Measurements from ENCODE around the gene TNFRSF14.

Gene TNFRSF14

DNA sequence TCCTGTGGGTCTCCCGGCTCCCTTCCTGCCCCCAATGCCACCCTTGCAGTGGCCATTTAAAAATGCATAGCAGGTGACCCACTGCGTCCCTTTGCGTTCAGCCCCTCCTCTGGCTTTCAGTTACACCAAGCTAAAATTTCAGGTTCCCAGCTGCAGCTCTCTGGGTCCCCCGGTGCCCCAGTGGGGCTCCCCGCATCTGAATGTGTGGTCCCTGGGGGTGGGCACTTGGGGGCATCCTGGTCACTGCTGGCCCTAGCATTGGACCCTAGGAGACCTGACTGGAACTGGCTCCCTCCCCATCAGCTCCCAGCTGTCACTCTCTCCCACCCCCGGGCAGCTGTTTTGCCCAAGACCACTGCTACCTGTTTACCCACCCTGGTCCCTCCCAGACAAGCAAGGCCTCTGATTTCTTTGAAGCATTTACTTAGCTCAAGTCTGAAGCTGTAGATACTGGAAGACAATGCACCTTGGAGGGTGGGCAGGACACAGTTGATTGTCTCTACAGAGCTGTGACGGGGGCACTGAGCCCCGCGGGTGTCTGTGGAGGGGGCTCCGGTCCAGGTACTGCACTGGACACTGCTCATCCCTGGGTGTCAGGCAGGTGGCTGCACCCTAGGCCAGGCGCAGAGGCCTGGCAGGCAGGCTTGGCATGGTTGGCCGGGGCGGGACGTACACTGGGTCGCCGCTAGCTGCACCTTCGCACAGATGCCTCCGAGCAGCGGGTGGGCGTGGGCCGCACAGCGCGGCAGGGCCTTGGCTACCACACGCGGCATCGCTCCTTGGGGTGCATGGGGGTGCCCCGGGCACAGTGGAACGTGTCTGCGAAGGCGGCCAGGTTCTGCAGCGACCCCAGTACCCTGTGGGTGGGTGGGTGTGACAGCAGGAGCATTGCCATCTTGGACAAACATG lies 34.3 kb downstream of the TNFRSF14 start:
- DNase-seq = no peak

DNA sequence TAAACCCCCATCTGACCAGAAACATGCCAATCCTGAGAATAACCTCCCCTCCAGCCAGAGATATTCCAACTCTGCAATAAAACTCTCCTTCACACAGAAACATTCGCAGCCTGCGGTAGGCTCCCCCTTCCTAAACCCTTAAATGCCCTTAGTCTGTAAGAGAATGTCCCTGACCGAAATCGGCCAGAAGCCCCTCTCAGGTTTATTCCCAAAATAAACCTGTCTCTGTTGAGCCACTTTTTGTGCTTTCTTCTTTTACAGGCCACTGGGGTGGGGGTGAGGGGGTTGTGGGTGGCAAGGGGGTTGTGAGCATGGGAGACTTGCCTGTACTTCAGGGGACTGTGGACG lies 35.0 kb downstream of the TNFRSF14 start:
- DNase-seq = no peak

DNA sequence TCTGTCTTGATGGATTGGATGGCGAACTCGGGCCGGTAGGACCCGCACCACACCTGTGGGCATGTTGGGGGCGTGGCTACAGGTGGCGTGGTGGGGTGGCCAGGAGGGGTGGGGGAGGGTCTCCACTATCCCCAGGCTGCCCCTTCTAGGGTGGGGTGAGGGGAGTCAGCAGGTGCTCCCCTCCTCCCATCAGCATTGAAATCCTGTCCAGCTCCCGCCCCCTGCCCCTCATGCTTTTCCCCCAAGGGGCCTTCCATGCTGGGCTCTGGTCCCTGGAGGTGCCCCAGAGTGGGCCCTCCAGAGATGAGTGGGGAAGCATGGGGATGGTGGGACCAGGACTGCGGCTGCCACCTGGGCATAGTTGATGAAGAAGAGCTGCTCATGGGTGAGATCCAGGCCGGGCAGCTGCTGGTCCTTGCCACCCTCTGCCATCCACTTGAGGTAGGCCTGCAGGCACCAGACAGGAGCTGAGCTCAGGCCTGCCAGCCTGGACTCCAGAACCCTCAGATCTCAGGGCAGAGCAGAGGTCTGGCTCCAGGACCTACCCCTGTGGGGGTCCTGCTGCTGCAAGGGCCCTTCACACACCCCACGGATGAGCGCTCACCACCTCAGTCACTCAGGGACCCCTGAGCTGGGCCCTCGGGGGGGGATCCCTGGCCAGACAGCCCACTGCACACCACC lies 35.5 kb downstream of the TNFRSF14 start:
- DNase-seq = no peak

DNA sequence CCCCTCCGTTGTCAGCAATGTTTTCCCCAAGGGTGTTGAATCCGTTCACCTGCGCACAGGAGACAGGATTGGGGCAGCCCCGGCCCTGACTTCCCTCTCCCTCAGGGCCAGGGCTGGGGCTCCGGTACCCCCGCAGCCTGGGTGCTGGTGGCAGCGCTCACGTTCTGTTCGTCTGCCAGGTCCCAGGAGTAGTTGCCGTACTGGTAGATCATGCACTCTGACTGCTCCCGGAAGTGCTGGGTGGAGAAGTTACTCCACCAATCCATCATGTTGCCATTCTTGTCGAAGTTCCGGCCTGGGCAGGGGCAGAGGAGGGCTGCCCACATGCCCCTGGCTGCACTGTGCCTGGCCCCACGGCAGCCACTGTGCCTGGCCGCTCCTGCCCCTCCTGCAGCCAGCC lies 36.5 kb downstream of the TNFRSF14 start:
- DNase-seq = no peak

DNA sequence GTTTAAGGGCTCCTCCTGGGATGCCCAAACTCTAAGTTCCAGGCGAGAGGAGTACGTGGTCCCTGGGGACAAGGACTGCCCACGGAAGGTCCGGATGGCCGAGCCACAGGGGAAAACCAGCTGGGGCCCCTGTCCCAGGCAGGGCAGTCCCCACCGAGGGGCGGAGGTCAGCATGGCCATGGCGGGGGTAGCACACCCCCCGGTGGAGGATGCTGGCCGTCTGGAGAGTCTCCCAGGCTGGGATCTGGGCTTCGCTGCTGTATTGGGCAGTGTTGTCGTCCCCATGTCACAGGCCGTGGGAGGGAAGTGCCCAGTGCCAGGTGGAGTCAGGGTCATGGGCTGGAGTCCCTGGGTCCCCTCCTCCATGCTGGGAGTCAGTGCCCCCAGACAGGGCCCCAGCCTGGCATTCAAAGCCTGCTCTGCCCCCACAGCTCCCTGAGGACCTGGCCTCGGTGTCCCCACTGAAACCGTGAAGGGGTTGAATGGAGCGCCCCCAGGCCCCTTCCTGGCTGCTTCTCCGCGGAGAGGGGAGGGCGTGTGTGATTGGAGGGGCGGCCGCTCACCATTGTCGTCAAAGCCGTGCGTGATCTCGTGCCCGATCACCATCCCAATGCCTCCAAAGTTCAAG lies 37.2 kb downstream of the TNFRSF14 start:
- no peak for DNase-seq

DNA sequence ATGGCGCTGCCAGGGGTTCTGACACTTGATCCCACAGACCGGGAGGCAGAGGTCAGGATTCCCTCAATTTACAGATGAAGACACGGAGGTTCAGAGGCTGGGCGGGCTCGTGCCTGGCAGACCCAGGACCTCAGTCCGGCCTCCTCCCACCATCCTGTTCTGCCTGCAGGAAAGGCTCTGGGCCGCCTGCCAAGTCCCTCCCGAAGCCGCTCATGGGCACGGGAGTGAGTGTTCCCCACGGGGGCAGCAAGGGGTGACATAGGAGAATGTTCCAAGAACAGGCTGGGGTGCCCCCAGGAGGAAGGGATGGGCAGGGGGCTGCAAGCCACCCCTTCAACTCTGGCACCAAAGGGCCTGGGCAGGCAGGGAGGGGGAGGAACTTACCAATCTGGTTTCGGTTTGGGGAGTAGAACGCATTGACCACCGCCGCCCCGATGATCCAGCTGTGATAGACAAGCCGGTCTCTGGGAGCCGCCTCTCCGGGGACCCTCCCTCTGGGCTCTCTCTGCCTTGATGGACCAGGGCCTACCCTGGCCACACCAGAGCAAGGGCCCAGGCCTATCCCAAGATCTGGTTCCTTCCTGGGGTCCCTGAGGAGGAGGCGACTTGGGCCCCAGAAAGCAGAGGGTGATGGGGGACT lies 38.0 kb downstream of the TNFRSF14 start:
- no peak for DNase-seq

DNA sequence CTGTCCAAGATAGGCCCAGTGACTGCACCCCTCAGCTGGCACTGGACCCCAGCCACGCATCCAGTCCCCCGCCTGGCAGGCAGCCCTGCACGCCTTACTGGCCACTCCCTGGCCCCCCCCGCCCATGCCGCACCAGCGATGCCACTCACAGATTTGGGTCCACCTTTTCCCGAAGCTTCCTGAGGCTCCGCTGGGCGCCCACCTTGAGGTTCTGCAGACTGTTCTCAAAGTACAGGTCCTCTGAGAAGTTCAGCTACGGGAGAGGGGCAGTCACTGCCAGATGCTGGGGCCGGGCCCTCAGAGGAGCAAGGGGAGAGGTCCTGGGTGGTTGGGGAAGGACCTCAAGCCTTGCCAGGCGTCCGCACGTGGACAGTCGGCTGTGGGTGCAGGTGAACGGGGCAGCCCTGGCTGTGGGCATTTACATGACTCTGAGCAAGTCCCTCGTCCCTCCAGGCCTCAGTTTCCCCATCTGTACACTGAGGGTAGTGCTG lies 38.5 kb downstream of the TNFRSF14 start:
- DNase-seq = no peak

DNA sequence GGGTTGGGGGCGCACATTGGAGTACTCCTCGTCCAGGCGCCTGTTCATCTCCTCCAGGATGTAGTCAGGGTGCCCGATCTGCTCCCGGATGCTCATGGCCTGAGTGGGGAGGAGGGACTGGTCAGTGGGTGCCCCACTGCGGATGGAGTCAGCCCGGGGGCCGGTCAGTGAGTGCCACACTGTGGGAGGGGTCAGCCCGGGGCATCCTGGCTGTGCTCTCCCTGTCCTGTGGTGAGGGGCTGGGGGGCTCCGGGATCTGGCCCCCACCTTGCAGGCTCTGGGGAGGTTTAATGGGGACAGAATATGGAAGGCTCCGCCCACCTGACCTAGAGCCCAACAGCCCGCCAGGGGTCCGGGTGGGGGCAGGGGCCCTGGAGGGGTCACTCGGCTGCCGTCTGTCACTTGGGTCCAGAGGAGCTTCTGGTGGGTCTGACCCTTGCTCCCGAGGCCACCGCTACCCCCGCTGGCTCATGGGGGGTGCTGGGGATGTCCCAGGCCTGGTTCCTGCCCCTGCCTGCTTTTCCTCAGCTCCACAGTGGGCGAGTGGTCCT lies 39.2 kb downstream of the TNFRSF14 start:
- DNase-seq = no peak

DNA sequence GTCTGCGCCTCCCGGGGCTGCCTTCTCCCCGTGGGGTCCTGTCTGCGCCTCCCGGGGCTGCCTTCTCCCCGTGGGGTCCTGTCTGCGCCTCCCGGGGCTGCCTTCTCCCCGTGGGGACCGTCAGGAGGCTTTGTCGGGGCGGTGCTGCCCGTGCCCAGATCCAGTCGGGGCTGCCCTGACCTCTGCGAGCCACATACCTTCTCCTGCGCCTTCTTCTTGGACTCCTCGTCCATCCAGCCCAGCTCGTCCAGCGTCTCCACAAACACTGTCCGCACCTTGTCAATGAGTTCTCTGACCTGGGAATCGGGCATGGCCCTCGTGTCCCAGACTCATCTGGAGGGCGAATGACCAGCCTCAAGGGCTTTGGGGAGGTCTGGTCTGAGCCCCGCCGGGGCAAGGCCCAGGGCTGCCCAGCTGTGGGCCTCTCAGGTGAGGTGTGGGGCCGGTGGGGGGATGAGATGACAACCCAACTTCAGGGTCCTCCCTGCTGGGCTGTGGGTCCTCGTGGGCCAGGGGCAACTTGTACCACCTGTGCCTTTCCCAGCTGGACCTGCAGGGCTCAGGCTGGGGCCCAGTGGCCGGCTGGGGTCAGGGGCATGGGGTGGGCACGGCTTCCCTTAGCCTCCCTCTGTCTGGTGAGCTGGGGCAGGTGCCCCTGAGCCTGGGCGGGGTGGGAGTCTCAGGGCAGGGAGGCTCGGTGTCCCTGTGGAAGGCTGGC lies 39.8 kb downstream of the TNFRSF14 start:
- no peak for DNase-seq

DNA sequence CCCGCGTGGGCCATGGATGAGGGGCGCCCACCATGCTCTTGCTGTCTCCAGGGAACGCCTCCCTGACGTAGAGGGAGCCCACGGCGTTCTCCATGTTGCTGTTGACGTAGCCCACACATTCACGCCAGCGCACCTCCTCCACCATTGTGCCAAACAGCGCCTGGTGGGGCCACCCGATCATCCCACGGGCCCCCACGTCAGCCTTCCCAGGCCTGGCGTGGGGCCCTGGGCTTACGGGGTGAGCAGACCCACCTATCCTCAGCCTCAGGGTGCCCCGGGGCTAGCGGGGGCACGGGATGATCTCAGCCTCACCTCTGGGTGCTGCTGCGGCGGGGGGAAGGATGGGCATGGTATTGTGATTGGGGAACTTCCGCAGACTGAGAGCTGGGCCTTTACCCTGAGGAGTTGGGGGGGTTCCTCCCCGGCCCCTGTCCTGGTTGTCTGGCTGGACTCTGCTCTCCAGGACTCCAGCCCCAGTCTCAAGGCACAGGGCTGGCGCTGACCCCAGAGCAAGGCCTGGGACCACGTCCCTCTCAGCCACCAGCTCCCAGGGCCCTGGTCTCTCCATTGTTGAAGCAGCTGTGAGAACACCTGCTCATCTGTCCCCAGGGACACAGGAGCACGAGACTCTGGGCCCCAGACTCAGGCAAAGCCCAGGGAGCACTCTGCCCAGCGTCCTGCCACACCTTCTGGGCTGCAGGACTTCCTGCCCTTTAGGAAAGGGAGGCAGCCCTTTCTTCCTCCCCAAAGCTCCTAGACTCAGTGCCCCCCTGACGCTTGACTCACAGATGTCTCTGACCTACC lies 40.6 kb downstream of the TNFRSF14 start:
- DNase-seq = no peak

DNA sequence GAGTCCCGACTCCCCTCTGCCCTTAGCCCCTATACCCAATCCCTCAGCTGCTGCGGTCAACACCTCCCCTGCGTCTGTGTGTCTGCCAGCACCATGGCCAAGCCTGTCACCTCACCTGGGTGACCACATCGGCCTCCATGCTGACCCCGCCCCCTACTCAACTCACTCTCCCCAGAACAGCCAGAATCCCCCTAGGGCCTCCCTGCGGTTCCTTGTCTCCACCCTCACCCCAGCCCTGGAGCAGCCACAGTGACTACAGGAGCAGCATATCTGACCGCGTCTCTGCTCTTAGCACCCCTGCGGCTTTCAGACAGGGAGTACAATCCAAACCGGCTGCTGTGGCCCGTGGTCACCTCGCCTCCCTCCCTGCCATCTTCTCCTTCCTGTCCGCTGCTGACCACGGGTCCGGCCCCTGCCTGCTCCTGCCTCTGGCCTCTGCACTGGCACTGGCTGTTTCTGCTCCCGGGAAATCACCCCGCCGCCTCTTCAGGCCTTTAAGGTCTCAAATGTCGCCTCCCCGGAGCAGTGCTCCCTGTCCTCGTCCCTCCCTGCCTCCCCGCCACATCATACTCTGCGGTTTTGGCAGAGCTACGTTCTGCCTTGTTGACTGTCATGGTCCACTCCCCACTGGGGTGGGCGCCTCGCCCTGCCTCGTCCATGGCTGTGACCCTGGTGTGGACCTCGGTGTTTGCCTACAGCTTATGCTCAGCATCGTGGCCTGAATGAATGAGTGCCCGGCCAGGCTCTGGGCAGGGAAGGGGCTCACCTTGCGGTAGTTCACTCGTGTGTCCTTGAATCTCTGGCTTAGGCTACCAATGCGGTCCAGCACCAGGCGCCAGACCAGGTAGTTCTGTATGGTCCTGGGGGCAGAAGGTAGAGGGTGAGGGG lies 41.5 kb downstream of the TNFRSF14 start:
- DNase-seq = no peak

DNA sequence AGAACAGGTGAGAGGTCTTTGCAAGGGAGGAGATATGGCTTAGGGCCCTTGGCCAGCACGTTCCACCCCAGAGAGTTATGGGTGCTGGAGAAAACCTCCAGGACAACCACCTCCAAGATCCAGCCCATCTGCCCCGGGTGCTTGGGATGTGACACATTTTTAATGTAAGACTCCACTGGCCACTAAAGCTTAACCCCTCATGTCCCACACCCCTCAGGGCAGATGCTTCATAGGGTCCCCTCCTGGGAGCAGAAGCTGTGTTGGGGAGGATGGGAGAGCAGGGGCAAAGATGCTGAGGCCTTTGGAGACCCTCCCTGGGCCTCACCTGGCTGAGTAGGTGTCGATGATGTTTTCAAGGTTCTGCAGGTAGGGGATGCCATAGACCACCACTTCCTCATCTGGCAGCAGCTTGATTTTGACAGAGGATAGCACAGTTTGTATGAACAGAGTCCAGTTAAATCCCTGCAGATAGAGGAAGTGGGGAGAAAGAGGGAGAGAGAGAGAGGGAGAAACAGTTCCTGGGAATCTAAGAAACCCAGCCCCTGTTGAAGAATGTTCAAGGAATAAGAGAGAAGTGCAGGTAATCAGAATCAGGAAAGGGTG lies 42.3 kb downstream of the TNFRSF14 start:
- DNase-seq = no peak

DNA sequence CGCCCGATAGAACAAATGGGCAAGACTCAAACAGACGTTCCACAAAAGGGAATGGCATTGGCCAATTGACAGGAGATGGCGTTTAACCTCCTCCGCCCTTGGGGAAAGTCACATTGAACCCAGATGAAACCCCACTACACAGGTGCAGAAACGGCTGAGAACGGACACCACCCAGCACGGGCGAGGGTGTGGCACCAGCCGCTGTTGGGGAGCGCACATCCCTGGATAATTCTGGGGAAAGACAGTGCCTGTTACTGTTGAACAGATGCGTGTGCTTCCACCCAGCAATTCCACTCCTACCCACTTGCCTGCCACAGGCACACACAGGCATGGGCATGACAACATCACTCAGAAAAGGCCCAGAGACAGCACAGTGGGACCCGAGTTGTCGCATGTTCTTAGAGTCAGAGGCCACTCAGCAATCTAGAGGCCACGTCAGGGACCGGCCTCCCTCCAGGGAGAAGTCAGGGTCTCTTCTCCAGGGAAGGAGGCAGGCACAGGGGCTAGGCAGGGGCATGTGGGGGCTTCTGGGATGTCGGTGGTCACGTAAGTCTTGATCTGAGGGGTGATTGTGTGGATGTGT lies 45.6 kb downstream of the TNFRSF14 start:
- DNase-seq = no peak

DNA sequence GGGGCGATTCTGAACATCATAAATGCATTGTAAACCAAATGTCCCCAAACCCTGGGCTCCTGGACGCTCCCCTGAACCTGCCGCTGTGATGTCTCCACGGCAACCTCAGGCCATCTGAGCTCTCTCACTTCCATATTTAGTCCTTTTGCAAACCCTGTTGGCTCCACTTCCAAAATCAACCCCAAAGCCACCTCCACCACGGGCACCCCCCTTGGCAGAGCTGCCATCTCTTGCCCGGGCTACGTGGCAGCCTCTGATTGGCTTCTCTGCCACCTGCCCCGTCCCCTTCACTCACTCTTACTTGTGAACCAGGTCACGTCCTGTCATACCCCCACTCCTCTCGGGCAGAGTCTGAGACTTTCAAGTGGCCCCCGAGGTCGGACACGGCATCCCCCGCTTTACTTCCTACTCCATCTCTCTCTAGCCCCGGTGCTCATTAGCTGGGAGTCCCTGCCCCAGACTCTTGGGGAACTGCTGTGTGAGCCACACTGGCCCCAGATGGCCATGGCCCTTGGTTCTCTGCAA lies 46.2 kb downstream of the TNFRSF14 start:
- DNase-seq = no peak

DNA sequence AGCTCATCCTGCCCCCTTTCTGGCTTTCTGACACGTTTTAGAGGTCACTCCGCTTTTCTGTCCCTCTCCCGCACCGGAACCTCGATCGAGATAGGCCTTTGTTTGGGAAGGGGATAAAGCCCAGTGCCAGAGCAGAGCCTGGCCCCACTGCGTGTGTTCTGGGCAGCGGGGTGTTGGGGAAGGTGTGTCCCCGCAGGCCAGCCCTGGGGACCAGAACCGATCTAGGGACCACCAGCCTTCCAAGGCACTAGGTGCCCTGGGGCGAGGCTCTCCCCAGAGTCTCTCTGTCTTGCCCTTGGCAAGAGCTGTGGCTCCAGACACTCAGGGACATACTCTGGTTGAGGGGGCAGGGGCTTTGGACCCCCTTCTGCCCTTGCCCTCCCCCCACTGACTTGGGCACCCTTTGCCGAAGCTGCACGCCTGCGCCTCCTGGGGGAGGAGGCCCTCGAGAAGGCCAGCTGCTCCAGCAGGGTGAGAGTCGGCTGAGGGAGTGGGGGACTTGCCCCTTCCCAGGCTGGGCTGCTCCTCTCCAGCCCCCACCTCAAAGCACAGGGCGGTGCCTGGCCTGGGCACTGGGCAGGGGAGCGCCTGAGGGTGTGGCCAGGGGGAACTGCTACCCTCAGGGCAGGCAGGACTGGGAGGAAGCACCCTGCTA lies 46.8 kb downstream of the TNFRSF14 start:
- no peak for DNase-seq

DNA sequence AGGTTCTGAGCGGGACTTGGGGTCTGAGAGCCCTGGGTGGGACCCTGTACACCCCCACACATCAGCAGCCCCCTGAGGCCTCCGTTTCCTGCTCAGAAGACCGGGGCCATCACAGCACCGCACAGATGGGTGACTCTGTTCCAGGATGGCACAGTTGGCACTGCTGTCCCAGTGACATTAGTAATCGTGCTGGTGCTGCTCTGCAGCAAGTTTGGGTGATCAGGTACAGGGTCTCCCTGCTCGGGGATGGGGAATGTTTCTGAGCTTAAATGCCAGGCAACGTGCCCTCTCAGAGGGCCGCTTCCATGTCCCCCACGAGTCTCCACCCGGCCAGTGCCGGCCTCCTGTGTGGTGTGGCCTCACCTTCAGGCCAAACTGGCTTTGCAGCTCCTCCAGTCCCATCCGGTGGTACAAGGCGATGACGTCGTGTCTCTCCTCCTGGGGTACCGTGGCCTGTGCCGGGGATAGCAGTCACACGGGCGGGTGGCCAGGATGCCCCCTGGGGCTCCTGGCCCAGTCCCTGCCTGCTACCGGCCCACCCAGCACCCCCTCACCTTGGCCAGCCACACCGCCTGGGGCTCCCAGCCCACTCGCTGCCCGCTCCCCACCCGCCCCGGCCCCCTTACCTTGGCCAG lies 47.5 kb downstream of the TNFRSF14 start:
- no peak for DNase-seq

DNA sequence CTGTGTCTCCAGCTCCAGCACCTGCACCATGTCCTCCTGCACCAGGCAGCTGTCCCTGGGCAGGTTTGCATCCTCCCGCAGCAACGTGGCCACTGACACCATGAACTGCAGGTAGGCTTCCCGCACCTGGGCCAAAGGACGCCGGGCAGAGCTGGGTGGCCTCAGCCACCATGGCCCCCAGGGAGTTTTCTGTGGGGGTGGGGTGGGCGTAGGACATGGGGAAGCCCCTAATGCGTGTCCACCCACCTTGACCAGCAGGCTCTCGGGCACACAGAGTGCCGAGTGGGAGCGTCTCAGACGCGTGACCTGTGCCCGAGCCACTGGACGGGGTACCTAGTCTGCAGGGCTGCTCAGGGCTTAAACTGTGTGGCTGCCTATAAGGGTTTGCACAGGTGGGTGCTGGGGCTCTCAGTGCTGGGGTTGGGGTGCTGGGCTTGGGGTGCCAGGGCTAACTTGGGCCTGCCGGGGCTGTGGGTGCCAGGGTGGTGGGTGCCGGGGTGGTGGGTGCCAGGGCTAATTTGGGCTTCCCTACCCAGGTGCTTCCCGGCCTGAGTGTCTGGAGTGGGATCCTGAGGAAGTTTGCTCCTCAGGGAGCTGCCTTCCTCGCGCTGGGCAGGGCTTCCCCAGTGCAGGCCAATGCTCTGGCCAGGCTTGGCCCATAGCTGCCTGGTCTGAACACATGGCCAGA lies 48.1 kb downstream of the TNFRSF14 start:
- no peak for DNase-seq
